GM21390 (cell line): ENCODE results near the gene ZNF385B.
"Not testable (repeated sequence)": the region's sequence is repeated elsewhere in the genome, so short reads cannot be mapped to it uniquely, and the experiment has no call there.

Source experiments
- ATAC-seq: cut with Tn5 transposase; IDR thresholded peaks from one replicate; pipeline ENCODE4 v1.9.1; 2021; ENCODE audit not compliant: unreplicated experiment

ZNF385B gene

GRCh38 chr2:179805001-179805400 is 56.4 kb downstream of the ZNF385B start:
- ATAC-seq, result no peak

GRCh38 chr2:179804206-179804605 is 57.2 kb downstream of the ZNF385B start:
- ATAC-seq, result no peak

GRCh38 chr2:179802051-179802882 is 59.1 kb downstream of the ZNF385B start:
- no peak for ATAC-seq

- ATAC-seq, result no peak
Observed at GRCh38 chr2:179800776-179801175, 60.6 kb downstream of the ZNF385B start.

- ATAC-seq, result no peak
Observed at GRCh38 chr2:179796213-179797007, 65.0 kb downstream of the ZNF385B start.

GRCh38 chr2:179793902-179794301 is 67.5 kb downstream of the ZNF385B start:
- no peak for ATAC-seq

- no peak for ATAC-seq
Observed at GRCh38 chr2:179793238-179793637, 68.2 kb downstream of the ZNF385B start.

- ATAC-seq, result no peak
Observed at GRCh38 chr2:179790235-179791217, 70.9 kb downstream of the ZNF385B start.

GRCh38 chr2:179788104-179788503 is 73.3 kb downstream of the ZNF385B start:
- no peak for ATAC-seq

GRCh38 chr2:179787601-179788000 is 73.8 kb downstream of the ZNF385B start:
- no peak for ATAC-seq

- no peak for ATAC-seq
Observed at GRCh38 chr2:179785902-179786301, 75.5 kb downstream of the ZNF385B start.

GRCh38 chr2:179782346-179782745 is 79.1 kb downstream of the ZNF385B start:
- not testable (repeated sequence) for ATAC-seq

GRCh38 chr2:179773986-179774385 is 87.4 kb downstream of the ZNF385B start:
- no peak for ATAC-seq

GRCh38 chr2:179772346-179772745 is 89.1 kb downstream of the ZNF385B start:
- no peak for ATAC-seq

- ATAC-seq, result no peak
Observed at GRCh38 chr2:179771791-179772190, 89.6 kb downstream of the ZNF385B start.

- no peak for ATAC-seq
Observed at GRCh38 chr2:179770029-179770428, 91.4 kb downstream of the ZNF385B start.

GRCh38 chr2:179769323-179769722 is 92.1 kb downstream of the ZNF385B start:
- ATAC-seq, result no peak

- no peak for ATAC-seq
Observed at GRCh38 chr2:179768765-179769164, 92.6 kb downstream of the ZNF385B start.

GRCh38 chr2:179765666-179766065 is 95.7 kb downstream of the ZNF385B start:
- ATAC-seq, result no peak

GRCh38 chr2:179764710-179765109 is 96.7 kb downstream of the ZNF385B start:
- peak; percentile 85 for ATAC-seq

GRCh38 chr2:179758636-179759035 is 102.8 kb downstream of the ZNF385B start:
- no peak for ATAC-seq
